ENCODE data around the gene MRTFA. TPM values are rescaled to one million over a fixed set of nuclear protein-coding genes. Genes with fewer than 3 reads are reported as not detected.

MRTFA gene
- total and polyA plus RNA-seq, 2 of the 13 experiments (the other 11 are each of a cell fraction or from before 2014, with no cell fraction given): 2.4 to 8.2 TPM

DNA sequence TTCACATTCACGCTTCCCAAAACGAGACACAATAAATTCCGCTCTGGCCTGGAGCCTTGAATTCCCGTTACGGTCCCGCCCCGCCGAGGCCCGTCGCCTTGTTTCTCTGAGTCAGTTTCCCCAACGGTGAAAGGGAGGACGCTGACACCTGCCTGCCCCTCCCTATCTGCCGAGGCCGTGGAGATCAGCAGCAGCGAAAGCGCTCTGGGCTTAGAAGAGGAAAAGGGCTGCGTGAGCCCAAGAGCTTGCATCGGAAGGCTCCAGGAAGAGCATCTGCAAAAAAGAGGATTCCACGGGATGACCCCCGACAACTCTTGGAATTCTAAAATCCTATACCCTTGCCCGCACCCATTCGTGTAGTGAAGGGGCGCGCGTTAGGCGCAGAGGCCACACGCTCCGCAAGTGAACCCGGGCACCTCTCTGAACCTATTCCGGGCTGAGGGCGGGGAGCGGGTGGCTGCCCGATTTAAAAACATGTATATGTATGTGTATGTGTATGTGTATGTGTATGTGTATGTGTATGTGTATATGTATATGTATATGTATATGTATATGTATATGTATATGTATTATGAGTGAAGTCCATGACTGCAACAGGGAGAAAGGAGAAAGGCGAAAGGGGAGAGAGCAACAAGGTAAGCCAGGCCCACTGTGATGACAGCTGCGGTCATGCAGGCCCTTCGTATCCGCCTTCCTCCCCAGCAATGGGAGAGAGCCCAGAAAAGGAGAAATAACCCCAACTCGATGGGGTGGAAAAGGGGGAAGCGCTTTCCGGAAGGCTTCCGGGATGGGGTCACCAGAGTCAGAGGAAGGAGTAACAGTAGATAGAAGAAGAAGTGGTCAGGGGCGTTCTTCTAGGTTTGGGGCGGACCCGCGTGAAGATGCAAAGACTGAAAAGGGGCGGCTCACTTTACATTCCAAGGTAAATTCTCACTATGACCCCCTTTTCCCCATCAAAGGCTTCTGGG is 948 bp upstream of the MRTFA start (continued):
- TF ChIP-seq, protein P1, sequence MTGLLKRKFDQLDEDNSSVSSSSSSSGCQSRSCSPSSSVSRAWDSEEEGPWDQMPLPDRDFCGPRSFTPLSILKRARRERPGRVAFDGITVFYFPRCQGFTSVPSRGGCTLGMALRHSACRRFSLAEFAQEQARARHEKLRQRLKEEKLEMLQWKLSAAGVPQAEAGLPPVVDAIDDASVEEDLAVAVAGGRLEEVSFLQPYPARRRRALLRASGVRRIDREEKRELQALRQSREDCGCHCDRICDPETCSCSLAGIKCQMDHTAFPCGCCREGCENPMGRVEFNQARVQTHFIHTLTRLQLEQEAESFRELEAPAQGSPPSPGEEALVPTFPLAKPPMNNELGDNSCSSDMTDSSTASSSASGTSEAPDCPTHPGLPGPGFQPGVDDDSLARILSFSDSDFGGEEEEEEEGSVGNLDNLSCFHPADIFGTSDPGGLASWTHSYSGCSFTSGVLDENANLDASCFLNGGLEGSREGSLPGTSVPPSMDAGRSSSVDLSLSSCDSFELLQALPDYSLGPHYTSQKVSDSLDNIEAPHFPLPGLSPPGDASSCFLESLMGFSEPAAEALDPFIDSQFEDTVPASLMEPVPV (CRISPR knock-in tag; IDR thresholded peaks at IDR 0.05): no peak
- no peak for TF ChIP-seq HHEX (CRISPR knock-in tag; IDR thresholded peaks at IDR 0.05)
- TF ChIP-seq, protein P2, sequence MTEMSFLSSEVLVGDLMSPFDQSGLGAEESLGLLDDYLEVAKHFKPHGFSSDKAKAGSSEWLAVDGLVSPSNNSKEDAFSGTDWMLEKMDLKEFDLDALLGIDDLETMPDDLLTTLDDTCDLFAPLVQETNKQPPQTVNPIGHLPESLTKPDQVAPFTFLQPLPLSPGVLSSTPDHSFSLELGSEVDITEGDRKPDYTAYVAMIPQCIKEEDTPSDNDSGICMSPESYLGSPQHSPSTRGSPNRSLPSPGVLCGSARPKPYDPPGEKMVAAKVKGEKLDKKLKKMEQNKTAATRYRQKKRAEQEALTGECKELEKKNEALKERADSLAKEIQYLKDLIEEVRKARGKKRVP (CRISPR knock-in tag; IDR thresholded peaks at IDR 0.05): no peak
- no peak for TF ChIP-seq ZNF775 (CRISPR knock-in tag; IDR thresholded peaks at IDR 0.05; ENCODE audit: borderline replicate concordance)
- no peak for TF ChIP-seq LCORL (IDR thresholded peaks at IDR 0.05)
- TF ChIP-seq LCORL (CRISPR knock-in tag; IDR thresholded peaks at IDR 0.05): no peak
- no peak; the same call in 1 of the 2 replicates for TF ChIP-seq ZNF343 (CRISPR knock-in tag; IDR thresholded peaks at IDR 0.05)
- no peak for TF ChIP-seq DNMT1 (CRISPR knock-in tag; IDR thresholded peaks at IDR 0.05)
- no peak for TF ChIP-seq CBX2 (IDR thresholded peaks at IDR 0.05; ENCODE audit: low read depth, low read length)
- no peak for TF ChIP-seq CBX2 (CRISPR knock-in tag; IDR thresholded peaks at IDR 0.05; ENCODE audit: low read depth)
- no peak for TF ChIP-seq GTF3A (CRISPR knock-in tag; conservative IDR thresholded peaks at IDR 0.05)
- no peak for TF ChIP-seq ZNF562 (CRISPR knock-in tag; IDR thresholded peaks at IDR 0.05; ENCODE audit: borderline replicate concordance)
- TF ChIP-seq, protein P3, sequence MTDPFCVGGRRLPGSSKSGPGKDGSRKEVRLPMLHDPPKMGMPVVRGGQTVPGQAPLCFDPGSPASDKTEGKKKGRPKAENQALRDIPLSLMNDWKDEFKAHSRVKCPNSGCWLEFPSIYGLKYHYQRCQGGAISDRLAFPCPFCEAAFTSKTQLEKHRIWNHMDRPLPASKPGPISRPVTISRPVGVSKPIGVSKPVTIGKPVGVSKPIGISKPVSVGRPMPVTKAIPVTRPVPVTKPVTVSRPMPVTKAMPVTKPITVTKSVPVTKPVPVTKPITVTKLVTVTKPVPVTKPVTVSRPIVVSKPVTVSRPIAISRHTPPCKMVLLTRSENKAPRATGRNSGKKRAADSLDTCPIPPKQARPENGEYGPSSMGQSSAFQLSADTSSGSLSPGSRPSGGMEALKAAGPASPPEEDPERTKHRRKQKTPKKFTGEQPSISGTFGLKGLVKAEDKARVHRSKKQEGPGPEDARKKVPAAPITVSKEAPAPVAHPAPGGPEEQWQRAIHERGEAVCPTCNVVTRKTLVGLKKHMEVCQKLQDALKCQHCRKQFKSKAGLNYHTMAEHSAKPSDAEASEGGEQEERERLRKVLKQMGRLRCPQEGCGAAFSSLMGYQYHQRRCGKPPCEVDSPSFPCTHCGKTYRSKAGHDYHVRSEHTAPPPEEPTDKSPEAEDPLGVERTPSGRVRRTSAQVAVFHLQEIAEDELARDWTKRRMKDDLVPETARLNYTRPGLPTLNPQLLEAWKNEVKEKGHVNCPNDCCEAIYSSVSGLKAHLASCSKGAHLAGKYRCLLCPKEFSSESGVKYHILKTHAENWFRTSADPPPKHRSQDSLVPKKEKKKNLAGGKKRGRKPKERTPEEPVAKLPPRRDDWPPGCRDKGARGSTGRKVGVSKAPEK (CRISPR knock-in tag; IDR thresholded peaks at IDR 0.05; ENCODE audit: borderline replicate concordance): no peak
- TF ChIP-seq ZNF20 (CRISPR knock-in tag; IDR thresholded peaks at IDR 0.05): no peak
- TF ChIP-seq FOSL1 (CRISPR knock-in tag; IDR thresholded peaks at IDR 0.05; ENCODE audit: borderline replicate concordance): no peak
- no peak for TF ChIP-seq HNRNPLL (IDR thresholded peaks at IDR 0.05; ENCODE audit: low read depth, low read length, poor library complexity, severe bottlenecking)
- TF ChIP-seq SMYD3 (CRISPR knock-in tag; IDR thresholded peaks at IDR 0.05): no peak
- no peak for TF ChIP-seq ZNF260 (CRISPR knock-in tag; IDR thresholded peaks at IDR 0.05; ENCODE audit: borderline replicate concordance, low read depth)
- TF ChIP-seq, protein P4, sequence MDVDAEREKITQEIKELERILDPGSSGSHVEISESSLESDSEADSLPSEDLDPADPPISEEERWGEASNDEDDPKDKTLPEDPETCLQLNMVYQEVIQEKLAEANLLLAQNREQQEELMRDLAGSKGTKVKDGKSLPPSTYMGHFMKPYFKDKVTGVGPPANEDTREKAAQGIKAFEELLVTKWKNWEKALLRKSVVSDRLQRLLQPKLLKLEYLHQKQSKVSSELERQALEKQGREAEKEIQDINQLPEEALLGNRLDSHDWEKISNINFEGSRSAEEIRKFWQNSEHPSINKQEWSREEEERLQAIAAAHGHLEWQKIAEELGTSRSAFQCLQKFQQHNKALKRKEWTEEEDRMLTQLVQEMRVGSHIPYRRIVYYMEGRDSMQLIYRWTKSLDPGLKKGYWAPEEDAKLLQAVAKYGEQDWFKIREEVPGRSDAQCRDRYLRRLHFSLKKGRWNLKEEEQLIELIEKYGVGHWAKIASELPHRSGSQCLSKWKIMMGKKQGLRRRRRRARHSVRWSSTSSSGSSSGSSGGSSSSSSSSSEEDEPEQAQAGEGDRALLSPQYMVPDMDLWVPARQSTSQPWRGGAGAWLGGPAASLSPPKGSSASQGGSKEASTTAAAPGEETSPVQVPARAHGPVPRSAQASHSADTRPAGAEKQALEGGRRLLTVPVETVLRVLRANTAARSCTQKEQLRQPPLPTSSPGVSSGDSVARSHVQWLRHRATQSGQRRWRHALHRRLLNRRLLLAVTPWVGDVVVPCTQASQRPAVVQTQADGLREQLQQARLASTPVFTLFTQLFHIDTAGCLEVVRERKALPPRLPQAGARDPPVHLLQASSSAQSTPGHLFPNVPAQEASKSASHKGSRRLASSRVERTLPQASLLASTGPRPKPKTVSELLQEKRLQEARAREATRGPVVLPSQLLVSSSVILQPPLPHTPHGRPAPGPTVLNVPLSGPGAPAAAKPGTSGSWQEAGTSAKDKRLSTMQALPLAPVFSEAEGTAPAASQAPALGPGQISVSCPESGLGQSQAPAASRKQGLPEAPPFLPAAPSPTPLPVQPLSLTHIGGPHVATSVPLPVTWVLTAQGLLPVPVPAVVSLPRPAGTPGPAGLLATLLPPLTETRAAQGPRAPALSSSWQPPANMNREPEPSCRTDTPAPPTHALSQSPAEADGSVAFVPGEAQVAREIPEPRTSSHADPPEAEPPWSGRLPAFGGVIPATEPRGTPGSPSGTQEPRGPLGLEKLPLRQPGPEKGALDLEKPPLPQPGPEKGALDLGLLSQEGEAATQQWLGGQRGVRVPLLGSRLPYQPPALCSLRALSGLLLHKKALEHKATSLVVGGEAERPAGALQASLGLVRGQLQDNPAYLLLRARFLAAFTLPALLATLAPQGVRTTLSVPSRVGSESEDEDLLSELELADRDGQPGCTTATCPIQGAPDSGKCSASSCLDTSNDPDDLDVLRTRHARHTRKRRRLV (CRISPR knock-in tag; IDR thresholded peaks at IDR 0.05): no peak

Data from HepG2 (cell line).